Endothelial cell of umbilical vein (primary cell): ENCODE data around the gene CCR4. TPM values are rescaled to one million over a fixed set of nuclear protein-coding genes. Genes with fewer than 3 reads are reported as not detected.

Experiments
- BruUV-seq: library from RNA; stranded (reverse); fragments of 400-500 nt; replicated peaks from 2 replicates; lab custom pipeline; 2021; lab: Mats Ljungman, UMichigan
- CTCF ChIA-PET: fragments of 300-600, 350-600 bp; sonication (Branson Sonifier 250); formaldehyde crosslinking; loops from one replicate; lab custom pipeline; 2021; ENCODE audit warnings: antibody characterized with exemption, inconsistent platforms; lab: Charles Lee
- POLR2A ChIA-PET: fragments of 300-600, 350-600 bp; sonication (Branson Sonifier 250); formaldehyde crosslinking; loops from one replicate; lab custom pipeline; 2021; ENCODE audit warnings: antibody characterized with exemption, inconsistent platforms; lab: Charles Lee
- DNase-seq: peaks from one replicate; pipeline ENCODE4 v3.0.0-alpha.2; 2011; ENCODE audit warnings: low read depth, low spot score
- FAIRE-seq: peaks from 2 replicates; lab custom pipeline; 2011; peaks lifted over from hg19 to GRCh38; lab: Jason Lieb, UNC
- H2AFZ ChIP-seq: 2 replicates; pipeline ENCODE4 v1.6.0; 2012; ENCODE audit warnings: low read depth, low read length, control low read depth, inconsistent platforms
- H3K27ac ChIP-seq: 2 replicates; pipeline ENCODE4 v1.5.1; 2011; ENCODE audit warnings: low read depth, mild to moderate bottlenecking, control low read depth, low read length, moderate library complexity; ENCODE audit not compliant: insufficient read depth
- H3K27me3 ChIP-seq, 2 experiments: 2 replicates each; pipeline versions ENCODE4 v1.6.0 to v1.6.1; 2011; ENCODE audit warnings: low read length in 2 of 2, mixed read lengths in 1 of 2; ENCODE audit not compliant: control insufficient read depth in 2 of 2, insufficient read depth in 2 of 2
- H3K36me3 ChIP-seq, 2 experiments: 2 replicates in 1 of 2; 3 replicates in 1 of 2; pipeline ENCODE4 v1.5.1; 2011; ENCODE audit warnings: low read length in 2 of 2, mild to moderate bottlenecking in 1 of 2, moderate library complexity in 1 of 2; ENCODE audit not compliant: control insufficient read depth in 2 of 2, insufficient read depth in 2 of 2; ENCODE audit errors: extremely low read depth in 1 of 2
- H3K4me1 ChIP-seq: 3 replicates; pipeline ENCODE4 v1.5.1; 2011; ENCODE audit warnings: mild to moderate bottlenecking, low read length; ENCODE audit not compliant: control insufficient read depth, insufficient read depth; ENCODE audit errors: extremely low read depth
- H3K4me2 ChIP-seq: 2 replicates; pipeline ENCODE4 v1.6.1; 2011; ENCODE audit warnings: low read length, control low read depth, mixed read lengths; ENCODE audit not compliant: insufficient read depth
- H3K4me3 ChIP-seq, 3 experiments: fragments of 200-600 bp in 1 of 3; sonication (generic), shearing (Covaris generic) in 1 of 3; replicated peaks in 1 of 3; 2 replicates each; pipeline ENCODE4 v1.5.1; 2011 to 2016; ENCODE audit warnings: control low read depth in 3 of 3, low read length in 3 of 3, mild to moderate bottlenecking in 2 of 3, inconsistent platforms in 1 of 3, low read depth in 1 of 3, moderate library complexity in 1 of 3; ENCODE audit not compliant: insufficient read depth in 1 of 3
- H3K79me2 ChIP-seq: 2 replicates; pipeline ENCODE4 v1.6.0; 2012; ENCODE audit warnings: low read length, inconsistent platforms; ENCODE audit not compliant: control insufficient read depth, insufficient read depth
- H3K9ac ChIP-seq: replicated peaks from 2 replicates; pipeline ENCODE3; 2011; ENCODE audit warnings: low read length, control low read depth; ENCODE audit not compliant: insufficient read depth; ENCODE audit errors: extremely low read depth
- H3K9me1 ChIP-seq: replicated peaks from 3 replicates; pipeline ENCODE4 v1.6.0; 2011; ENCODE audit warnings: mild to moderate bottlenecking, low read length; ENCODE audit not compliant: control insufficient read depth, insufficient read depth; ENCODE audit errors: extremely low read depth
- H3K9me3 ChIP-seq: replicated peaks from 2 replicates; pipeline ENCODE4 v1.5.1; 2012; ENCODE audit warnings: low read length, inconsistent platforms; ENCODE audit not compliant: control insufficient read depth, insufficient read depth
- H4K20me1 ChIP-seq: replicated peaks from 2 replicates; pipeline ENCODE3; 2011; ENCODE audit warnings: mild to moderate bottlenecking, low read length; ENCODE audit not compliant: control insufficient read depth, insufficient read depth; ENCODE audit errors: extremely low read depth
- CTCF ChIP-seq, 2 donors: IDR thresholded peaks; 1 replicate in 1 of 2; 2 replicates in 1 of 2; pipeline ENCODE4 v1.5.1; 2011; ENCODE audit warnings: low read length in 2 of 2, mild to moderate bottlenecking in 2 of 2, moderate library complexity in 2 of 2, control low read depth in 1 of 2, inconsistent platforms in 1 of 2, low read depth in 1 of 2; ENCODE audit not compliant: insufficient read depth in 1 of 2; ENCODE audit errors: extremely low read depth in 1 of 2
- EZH2 ChIP-seq: IDR thresholded peaks from 2 replicates; pipeline ENCODE4 v1.6.1; 2012; ENCODE audit warnings: borderline replicate concordance, low read depth, mild to moderate bottlenecking, moderate library complexity, low read length, inconsistent platforms; ENCODE audit not compliant: severe bottlenecking
- FOS ChIP-seq: IDR thresholded peaks from 2 replicates; pipeline ENCODE4 v1.6.1; 2011; ENCODE audit warnings: mild to moderate bottlenecking, low read length, moderate library complexity, borderline replicate concordance; ENCODE audit not compliant: insufficient read depth
- GATA2 ChIP-seq: IDR thresholded peaks from 2 replicates; pipeline ENCODE4 v1.7.0; 2011; ENCODE audit warnings: low read depth, mild to moderate bottlenecking, moderate library complexity, mixed read lengths, low read length; ENCODE audit not compliant: insufficient read length, insufficient read depth
- JUN ChIP-seq: IDR thresholded peaks from 2 replicates; pipeline ENCODE4 v1.6.1; 2011; ENCODE audit warnings: borderline replicate concordance, low read depth; ENCODE audit not compliant: insufficient read length, insufficient read depth
- MAX ChIP-seq: IDR thresholded peaks from 2 replicates; pipeline ENCODE4 v1.6.1; 2011; ENCODE audit not compliant: insufficient read depth, insufficient read length
- MYC ChIP-seq: IDR thresholded peaks from one replicate; pipeline ENCODE4 v1.6.1; 2011; ENCODE audit warnings: mild to moderate bottlenecking, low read depth, low read length
- POLR2A ChIP-seq: IDR thresholded peaks from 2 replicates; pipeline ENCODE4 v1.6.1; 2012; ENCODE audit warnings: low read depth, mild to moderate bottlenecking, control low read depth, low read length
- POLR2AphosphoS5 ChIP-seq: IDR thresholded peaks from 2 replicates; pipeline ENCODE4 v1.6.1; 2012; ENCODE audit warnings: low read depth, mild to moderate bottlenecking, control low read depth, low read length, moderate library complexity; ENCODE audit not compliant: insufficient read depth
- dilution Hi-C: fragments of 300-500 bp; cut with MboI; formaldehyde crosslinking; loops from one replicate; pipeline ENCODE4 v1.15.0; 2019; ENCODE audit warnings: low sequenced_read_pairs; ENCODE audit not compliant: extremely low pct_ligation_motif_present
- intact Hi-C: fragments of 100-400 bp; cut with micrococcal nuclease; formaldehyde crosslinking; loops from one replicate; pipeline ENCODE4 v1.10.0; 2022
- polyA plus RNA-seq, 4 experiments: library from polyadenylated mRNA; depleted of rRNA in 3 of 4; stranded (reverse) in 3 of 4; unstranded in 1 of 4; fragments of >200 nt; gene quantifications; 2 replicates each; pipeline versions ENCODE4 v1.2.1 to v1.2.3, GENCODE V29; 2011 to 2012; ENCODE audit warnings: missing spikeins in 1 of 4
- total RNA-seq: library from RNA; stranded (reverse); gene quantifications from 2 replicates; pipeline ENCODE4 v1.2.3, GENCODE V29; 2021

CCR4 gene
- total and polyA plus RNA-seq, 2 donors (not counting 3 experiments of a cell fraction or from before 2014, with no cell fraction given), result not detected

GRCh38 chr3:32940726-32941125, 10.7 kb upstream of the CCR4 start:
- intact Hi-C loops (no loop called here), dilution Hi-C loops (no loop called here)
- Histone ChIP-seq H3K36me3 (no peaks in the 10 kb centered on the region), H3K4me2 (no peak overlapping the region), H3K27me3 (peaks cover 0 to 1% of the 10 kb centered on the region in 2 experiments), H3K27ac (no peak overlapping the region), H3K9me3 (no peaks in the 10 kb centered on the region), H2AFZ (no peak overlapping the region), H3K4me3 (no peak overlapping the region), H3K79me2 (no peaks in the 10 kb centered on the region), H3K4me1 (no peaks in the 10 kb centered on the region), H4K20me1 (no peaks in the 10 kb centered on the region), H3K9me1 (no peaks in the 10 kb centered on the region), H3K9ac (no peak overlapping the region)
- ChIA-PET POLR2A (no interaction called here), CTCF (no interaction called here)
- DNase-seq, result no peak
- TF ChIP-seq MYC (no peak), POLR2AphosphoS5 (no peak), MAX (no peak), EZH2 (no peak), POLR2A (no peak), GATA2 (no peak), JUN (no peak), CTCF (IDR thresholded peaks at IDR 0.05; ENCODE audit: extremely low read depth in 1 of 2, insufficient read depth in 1 of 2, low read depth in 1 of 2, low read length in 2 of 2) (no peak), FOS (no peak)
- no TSS peak for BruUV-seq
- FAIRE-seq, result no peak
